ENCODE results near the gene C14orf119. TPM values are rescaled to one million over a fixed set of nuclear protein-coding genes. Genes with fewer than 3 reads are reported as not detected.
A peak's percentile ranks its signal among the peaks of the same experiment; 100 is the strongest.

The C14orf119 gene
- total RNA-seq, 2 donors from 2014 or later, result 20.3 to 32.3 TPM

GRCh38 chr14:23067847-23068788 lies 27.2 kb upstream of the C14orf119 start:
- H3K36me3 ChIP-seq, result peaks cover 10 to 23% of the 10 kb centered on the region in 2 donors
- DNase-seq (ENCODE audit: low spot score), result no peak
- intact Hi-C loops (cut with DNase I), result no loop called here
- 59% methylated on average over 14 of the region's 14 CpGs for WGBS
- peak overlapping the region in 1 of 2 donors; percentile 26 for H3K27ac ChIP-seq
- H3K4me3 ChIP-seq, result no peak overlapping the region
- no peaks in the 10 kb centered on the region for H3K27me3 ChIP-seq (replicated peaks; ENCODE audit: insufficient read depth)
- H3K4me1 ChIP-seq (replicated peaks), result peaks cover 25% of the 10 kb centered on the region
- H3K9me3 ChIP-seq, result no peaks in the 10 kb centered on the region
- TF ChIP-seq CTCF (IDR thresholded peaks at IDR 0.05) (no peak), POLR2AphosphoS5 (IDR thresholded peaks at IDR 0.05) (no peak), POLR2A (IDR thresholded peaks at IDR 0.05) (no peak)

- Histone ChIP-seq H3K27ac (peak overlapping the region in 1 of 2 donors; percentile 26), H3K36me3 (peaks cover 6 to 15% of the 10 kb centered on the region in 2 donors)
Observed at GRCh38 chr14:23068789-23069412, 26.4 kb upstream of the C14orf119 start.

GRCh38 chr14:23069413-23069806 lies 25.9 kb upstream of the C14orf119 start:
- Histone ChIP-seq H3K9me3 (no peaks in the 10 kb centered on the region), H3K27ac (peak overlapping the region in 1 of 2 donors; percentile 26), H3K4me3 (no peak overlapping the region), H3K27me3 (replicated peaks; ENCODE audit: insufficient read depth) (no peaks in the 10 kb centered on the region), H3K36me3 (peaks cover 6 to 10% of the 10 kb centered on the region in 2 donors), H3K4me1 (replicated peaks) (peaks cover 25% of the 10 kb centered on the region)
- intact Hi-C loops (cut with DNase I), result no loop called here
- TF ChIP-seq CTCF (IDR thresholded peaks at IDR 0.05), result no peak
- no peak for TF ChIP-seq POLR2AphosphoS5 (IDR thresholded peaks at IDR 0.05)
- no peak for TF ChIP-seq POLR2A (IDR thresholded peaks at IDR 0.05)
- no peak for DNase-seq (ENCODE audit: low spot score)
- 85% methylated on average over 4 of the region's 4 CpGs for WGBS

More at GRCh38 chr14:23068789-23069412, 26.4 kb upstream of the C14orf119 start:
- H3K9me3 ChIP-seq, result no peaks in the 10 kb centered on the region
- peak; percentile 81 for DNase-seq (ENCODE audit: low spot score)
- intact Hi-C loops (cut with DNase I), result no loop called here
- 25% methylated on average over 8 of the region's 8 CpGs for WGBS
- TF ChIP-seq POLR2A (IDR thresholded peaks at IDR 0.05) (no peak), CTCF (IDR thresholded peaks at IDR 0.05) (peak; percentile 87 to 98 (median 97)), POLR2AphosphoS5 (IDR thresholded peaks at IDR 0.05) (peak; percentile 75)
- no peak overlapping the region for H3K4me3 ChIP-seq
- H3K4me1 ChIP-seq (replicated peaks), result peaks cover 25% of the 10 kb centered on the region
- no peaks in the 10 kb centered on the region for H3K27me3 ChIP-seq (replicated peaks; ENCODE audit: insufficient read depth)

- DNase-seq (ENCODE audit: low spot score), result no peak
Observed at GRCh38 chr14:23070262-23071129, 24.8 kb upstream of the C14orf119 start.

More at GRCh38 chr14:23070262-23071129, 24.8 kb upstream of the C14orf119 start:
- TF ChIP-seq POLR2AphosphoS5 (IDR thresholded peaks at IDR 0.05), result no peak
- no peak for TF ChIP-seq CTCF (IDR thresholded peaks at IDR 0.05)
- TF ChIP-seq POLR2A (IDR thresholded peaks at IDR 0.05), result no peak
- intact Hi-C loops (cut with DNase I), result no loop called here
- Histone ChIP-seq H3K9me3 (no peaks in the 10 kb centered on the region), H3K36me3 (peaks cover 6 to 8% of the 10 kb centered on the region in 2 donors), H3K27ac (peak overlapping the region; percentile 80 to 81), H3K4me3 (peak overlapping the region; percentile 44 to 55), H3K4me1 (replicated peaks) (peaks cover 25% of the 10 kb centered on the region), H3K27me3 (replicated peaks; ENCODE audit: insufficient read depth) (no peaks in the 10 kb centered on the region)
- WGBS, result 9% methylated on average over 10 of the region's 10 CpGs

All from prostate gland (tissue), 2 donors.